GM12878 (cell line): ENCODE results near the gene PCBP4. TPM values are rescaled to one million over a fixed set of nuclear protein-coding genes. Genes with fewer than 3 reads are reported as not detected.

Source experiments
- ATAC-seq: fragments of 200-7000 bp; cut with Tn5 transposase; 3 replicates; pipeline ENCODE4 v1.9.1; 2020; ENCODE audit warnings: mild to moderate bottlenecking, moderate library complexity
- BruUV-seq: library from RNA; stranded (reverse); fragments of 400-500 nt; replicated peaks from 2 replicates; lab custom pipeline; 2021; lab: Mats Ljungman, UMichigan
- CTCF ChIA-PET: fragments of 300-600 bp; sonication (Branson Sonifier 250); formaldehyde crosslinking; extraction: SDS; loops from one replicate; lab custom pipeline; 2021; ENCODE audit warnings: inconsistent platforms; lab: Yijun Ruan, JAX
- POLR2A ChIA-PET: fragments of 350-600 bp; formaldehyde crosslinking; extraction: SDS; loops from one replicate; lab custom pipeline; 2021; ENCODE audit warnings: inconsistent platforms; lab: Charles Lee
- RAD21 ChIA-PET: fragments of 300-600 bp; sonication (Branson Sonifier 250); formaldehyde crosslinking; loops from one replicate; lab custom pipeline; 2023; ENCODE audit warnings: antibody characterized with exemption; ENCODE audit not compliant: unreplicated experiment; lab: Charles Lee
- SMC1A ChIA-PET: fragments of 300-600 bp; sonication (Branson Sonifier 250); formaldehyde crosslinking; loops from one replicate; lab custom pipeline; 2023; ENCODE audit not compliant: unreplicated experiment, uncharacterized antibody; lab: Charles Lee
- DNase-seq: peaks from one replicate; pipeline ENCODE4 v3.0.0-alpha.2; 2011; ENCODE audit warnings: low read depth, low spot score
- FAIRE-seq: peaks from 3 replicates; lab custom pipeline; 2011; peaks lifted over from hg19 to GRCh38; lab: Jason Lieb, UNC
- H2AFZ ChIP-seq: 2 replicates; pipeline ENCODE4 v1.6.0; 2011; ENCODE audit warnings: low read depth, low read length, control low read depth; ENCODE audit not compliant: control insufficient read depth
- H3K27ac ChIP-seq: 2 replicates; pipeline ENCODE4 v1.5.1; 2011; ENCODE audit warnings: control low read depth; ENCODE audit not compliant: control insufficient read depth, insufficient read depth
- H3K27me3 ChIP-seq, 2 experiments: replicated peaks in 1 of 2; 2 replicates each; pipeline versions ENCODE4 v1.6.0 to v1.6.1; 2011; ENCODE audit warnings: low read length in 1 of 2; ENCODE audit not compliant: control insufficient read depth in 2 of 2, insufficient read depth in 2 of 2
- H3K36me3 ChIP-seq, 2 experiments: 2 replicates each; pipeline ENCODE4 v1.5.1; 2011; ENCODE audit warnings: low read length in 1 of 2; ENCODE audit not compliant: control insufficient read depth in 2 of 2, insufficient read depth in 2 of 2
- H3K4me1 ChIP-seq: 2 replicates; pipeline ENCODE4 v1.6.1; 2011; ENCODE audit warnings: mild to moderate bottlenecking, low read length, moderate library complexity, mixed read lengths; ENCODE audit not compliant: control insufficient read depth, insufficient read depth
- H3K4me2 ChIP-seq: 2 replicates; pipeline ENCODE4 v1.6.0; 2011; ENCODE audit warnings: control low read depth; ENCODE audit not compliant: control insufficient read depth, insufficient read depth
- H3K4me3 ChIP-seq: fragments of 200-600 bp; sonication (generic); 2 replicates; pipeline ENCODE4 v1.5.1; 2016
- H3K79me2 ChIP-seq: 2 replicates; pipeline ENCODE4 v1.6.0; 2011; ENCODE audit warnings: low read length; ENCODE audit not compliant: control insufficient read depth, insufficient read depth
- H3K9ac ChIP-seq: 2 replicates; pipeline ENCODE4 v1.8.0; 2011; ENCODE audit warnings: low read length, control low read depth, mixed read lengths; ENCODE audit not compliant: control insufficient read depth, insufficient read depth
- H3K9me3 ChIP-seq: replicated peaks from 3 replicates; pipeline ENCODE4 v1.5.1; 2011; ENCODE audit warnings: mild to moderate bottlenecking, low read length; ENCODE audit not compliant: control insufficient read depth, insufficient read depth
- H4K20me1 ChIP-seq: 2 replicates; pipeline ENCODE4 v1.6.0; 2011; ENCODE audit not compliant: control insufficient read depth, insufficient read depth
- CBX3 ChIP-seq: fragments of 200-600 bp; sonication (generic); IDR thresholded peaks from 2 replicates; pipeline ENCODE4 v1.6.1; 2016; ENCODE audit warnings: low read depth, borderline replicate concordance
- EZH2 ChIP-seq: IDR thresholded peaks from 2 replicates; pipeline ENCODE4 v1.6.1; 2012; ENCODE audit warnings: low read depth, mild to moderate bottlenecking, control low read depth, inconsistent platforms, low read length, borderline replicate concordance; ENCODE audit not compliant: control insufficient read depth
- HDAC2 ChIP-seq: fragments of 200-600 bp; sonication (generic); IDR thresholded peaks from 2 replicates; pipeline ENCODE4 v1.6.1; 2017
- NBN ChIP-seq: fragments of 450-650 bp; IDR thresholded peaks from 2 replicates; pipeline ENCODE4 v1.6.1; 2016
- NFYB ChIP-seq: IDR thresholded peaks from 2 replicates; pipeline ENCODE4 v1.6.1; 2011; ENCODE audit warnings: low read depth, mild to moderate bottlenecking, low read length, improper control_type of control experiment, moderate library complexity; ENCODE audit not compliant: insufficient read depth
- RELA ChIP-seq: fragments of 450-650 bp; IDR thresholded peaks from 2 replicates; pipeline ENCODE4 v1.8.0; 2014; ENCODE audit warnings: borderline replicate concordance; ENCODE audit not compliant: partially characterized antibody
- SMAD5 ChIP-seq: IDR thresholded peaks from 2 replicates; pipeline ENCODE4 v1.6.1; 2016; ENCODE audit warnings: antibody characterized with exemption, low read depth
- SUZ12 ChIP-seq: fragments of 200-600 bp; sonication (generic); IDR thresholded peaks from one replicate; pipeline ENCODE4 v1.6.1; 2018; ENCODE audit warnings: antibody characterized with exemption, mild to moderate bottlenecking; ENCODE audit not compliant: unreplicated experiment
- ZBTB40 ChIP-seq: fragments of 450-650 bp; IDR thresholded peaks from 2 replicates; pipeline ENCODE4 v1.6.1; 2016; ENCODE audit warnings: mild to moderate bottlenecking, moderate library complexity, borderline replicate concordance
- ZNF622 ChIP-seq: fragments of 450-650 bp; IDR thresholded peaks from 2 replicates; pipeline ENCODE4 v1.6.1; 2017; ENCODE audit warnings: mild to moderate bottlenecking, inconsistent platforms
- in situ Hi-C: fragments of 300-500 bp; cut with MboI; formaldehyde crosslinking; loops from 9 replicates; pipeline ENCODE4 v1.14.3; 2018; ENCODE audit warnings: mixed read lengths
- intact Hi-C: fragments of 100-400 bp; cut with micrococcal nuclease; formaldehyde crosslinking; loops from one replicate; pipeline ENCODE4 v1.14.2; 2022; ENCODE audit not compliant: unreplicated experiment
- polyA plus RNA-seq, 11 experiments: library from polyadenylated mRNA; depleted of rRNA in 4 of 11; unstranded in 6 of 11; stranded (reverse) in 5 of 11; fragments of >200 nt; fragmentation: Nextera tagmentation in 4 of 11; fragmentation: Illumina TruSeq in 1 of 11; extraction: Ambion mirVana in 4 of 11; extraction: Trizol in 1 of 11; gene quantifications; 1 replicate in 1 of 11; 2 replicates in 10 of 11; pipeline versions ENCODE4 v1.2.1 to v1.2.3, GENCODE V29; 2011 to 2016; ENCODE audit warnings: inconsistent platforms in 2 of 11, missing spikeins in 2 of 11, low read depth in 1 of 11
- total RNA-seq, 4 experiments: library from RNA; depleted of rRNA in 3 of 4; stranded (reverse); fragments of >200 nt in 3 of 4; fragmentation: Illumina TruSeq in 1 of 4; extraction: Trizol in 1 of 4; gene quantifications; 2 replicates each; pipeline versions ENCODE4 v1.2.1 to v1.2.3, GENCODE V29; 2013 to 2021
- TF ChIP-seq, protein P1 (sequence below): IDR thresholded peaks from 2 replicates; pipeline ENCODE4 v1.6.1; 2012; ENCODE audit warnings: improper control_type of control experiment, low read depth, low read length; ENCODE audit not compliant: insufficient replicate concordance

The PCBP4 gene
- total and polyA plus RNA-seq, 10 of the 15 experiments (the other 5 are each of a cell fraction or from before 2014, with no cell fraction given) = 0.05 to 14.5 (median 4.2) TPM

- TF ChIP-seq ZBTB40 = no peak
Measured at GRCh38 chr3:51985063-51985462, 17.8 kb upstream of the PCBP4 start (continued).

DNA sequence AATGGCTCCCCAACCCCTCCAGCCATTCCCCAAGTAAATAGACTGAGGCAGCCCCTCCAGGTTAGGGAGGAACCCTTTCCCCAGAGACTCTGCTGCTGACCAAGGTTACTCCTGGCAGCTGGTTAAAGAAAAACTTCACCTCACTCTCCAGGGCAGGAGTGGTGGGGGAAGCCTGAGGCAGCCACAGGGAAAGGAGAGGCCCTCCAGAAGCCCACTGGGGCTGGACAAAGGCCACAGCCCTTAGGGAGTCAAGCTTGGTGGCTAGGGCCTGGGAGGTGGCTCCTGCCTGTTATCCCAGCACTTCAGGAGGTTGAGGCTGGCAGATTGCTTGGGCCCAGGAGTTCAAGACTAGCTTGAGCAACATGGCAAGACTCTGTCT, 17.0 kb upstream of the PCBP4 start:
- ChIA-PET RAD21 (interaction anchor here (2.9 to 3.3 kb wide), 2 partner anchors 10 to 42 kb away, joined by 24 to 30 read pairs; partner anchors contain the start of genes ABHD14A, ABHD14B, PARP3 and RRP9), SMC1A (interaction anchor here (1.4 to 2.8 kb wide), 2 partner anchors 10 to 11 kb away, joined by 12 to 17 read pairs; partner anchors contain the start of genes ABHD14A, ABHD14B and RPL29), CTCF (interaction anchor here (0.6 to 4.6 kb wide), 4 partner anchors 11 to 428 kb away, joined by 4 to 56 read pairs (median 19); partner anchors contain the start of genes ABHD14A, ABHD14B, PARP3 and RRP9), POLR2A (interaction anchor here (0.9 to 4.0 kb wide), 3 partner anchors 10 to 1417 kb away, joined by 3 to 30 read pairs (median 28); partner anchors contain the start of genes ABHD14A, ABHD14B, C3orf18 and RPL29)
- peaks cover 8% of the 10 kb centered on the region for H3K4me1 ChIP-seq
- in situ Hi-C loops = no loop called here
- DNase-seq (no peak), FAIRE-seq (no peak), ATAC-seq (no peak)
- no peak overlapping the region for H3K9ac ChIP-seq
- intact Hi-C loops = no loop called here
- no peaks in the 10 kb centered on the region for H3K36me3 ChIP-seq
- H3K27ac ChIP-seq = no peak overlapping the region
- BruUV-seq = no TSS peak
- no peak overlapping the region for H3K4me3 ChIP-seq
- no peaks in the 10 kb centered on the region for H3K9me3 ChIP-seq
- H3K79me2 ChIP-seq = peaks cover 3% of the 10 kb centered on the region
- H3K4me2 ChIP-seq = peak overlapping the region; percentile 96; the same call in 1 of the 2 replicates
- no peak overlapping the region for H2AFZ ChIP-seq
- no peaks in the 10 kb centered on the region for H3K27me3 ChIP-seq
- no peaks in the 10 kb centered on the region for H4K20me1 ChIP-seq
- TF ChIP-seq EZH2 (no peak), NBN (no peak), CBX3 (no peak), RELA (no peak), HDAC2 (no peak), SMAD5 (no peak), NFYB (no peak), SUZ12 (no peak), ZNF622 (no peak)
- TF ChIP-seq, protein P1, sequence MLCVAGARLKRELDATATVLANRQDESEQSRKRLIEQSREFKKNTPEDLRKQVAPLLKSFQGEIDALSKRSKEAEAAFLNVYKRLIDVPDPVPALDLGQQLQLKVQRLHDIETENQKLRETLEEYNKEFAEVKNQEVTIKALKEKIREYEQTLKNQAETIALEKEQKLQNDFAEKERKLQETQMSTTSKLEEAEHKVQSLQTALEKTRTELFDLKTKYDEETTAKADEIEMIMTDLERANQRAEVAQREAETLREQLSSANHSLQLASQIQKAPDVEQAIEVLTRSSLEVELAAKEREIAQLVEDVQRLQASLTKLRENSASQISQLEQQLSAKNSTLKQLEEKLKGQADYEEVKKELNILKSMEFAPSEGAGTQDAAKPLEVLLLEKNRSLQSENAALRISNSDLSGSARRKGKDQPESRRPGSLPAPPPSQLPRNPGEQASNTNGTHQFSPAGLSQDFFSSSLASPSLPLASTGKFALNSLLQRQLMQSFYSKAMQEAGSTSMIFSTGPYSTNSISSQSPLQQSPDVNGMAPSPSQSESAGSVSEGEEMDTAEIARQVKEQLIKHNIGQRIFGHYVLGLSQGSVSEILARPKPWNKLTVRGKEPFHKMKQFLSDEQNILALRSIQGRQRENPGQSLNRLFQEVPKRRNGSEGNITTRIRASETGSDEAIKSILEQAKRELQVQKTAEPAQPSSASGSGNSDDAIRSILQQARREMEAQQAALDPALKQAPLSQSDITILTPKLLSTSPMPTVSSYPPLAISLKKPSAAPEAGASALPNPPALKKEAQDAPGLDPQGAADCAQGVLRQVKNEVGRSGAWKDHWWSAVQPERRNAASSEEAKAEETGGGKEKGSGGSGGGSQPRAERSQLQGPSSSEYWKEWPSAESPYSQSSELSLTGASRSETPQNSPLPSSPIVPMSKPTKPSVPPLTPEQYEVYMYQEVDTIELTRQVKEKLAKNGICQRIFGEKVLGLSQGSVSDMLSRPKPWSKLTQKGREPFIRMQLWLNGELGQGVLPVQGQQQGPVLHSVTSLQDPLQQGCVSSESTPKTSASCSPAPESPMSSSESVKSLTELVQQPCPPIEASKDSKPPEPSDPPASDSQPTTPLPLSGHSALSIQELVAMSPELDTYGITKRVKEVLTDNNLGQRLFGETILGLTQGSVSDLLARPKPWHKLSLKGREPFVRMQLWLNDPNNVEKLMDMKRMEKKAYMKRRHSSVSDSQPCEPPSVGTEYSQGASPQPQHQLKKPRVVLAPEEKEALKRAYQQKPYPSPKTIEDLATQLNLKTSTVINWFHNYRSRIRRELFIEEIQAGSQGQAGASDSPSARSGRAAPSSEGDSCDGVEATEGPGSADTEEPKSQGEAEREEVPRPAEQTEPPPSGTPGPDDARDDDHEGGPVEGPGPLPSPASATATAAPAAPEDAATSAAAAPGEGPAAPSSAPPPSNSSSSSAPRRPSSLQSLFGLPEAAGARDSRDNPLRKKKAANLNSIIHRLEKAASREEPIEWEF = no peak
